DND-41 (cell line): ENCODE data around the gene CFAP77.

Source experiments
- CTCF ChIP-seq: IDR thresholded peaks from 2 replicates; pipeline ENCODE4 v1.5.1; 2012; ENCODE audit warnings: borderline replicate concordance, low read length, moderate library complexity, mild to moderate bottlenecking; ENCODE audit not compliant: poor library complexity, severe bottlenecking; ENCODE audit errors: extremely low read depth
- EZH2 ChIP-seq: IDR thresholded peaks from 3 replicates; pipeline ENCODE4 v1.6.1; 2012; ENCODE audit warnings: borderline replicate concordance, low read depth, mild to moderate bottlenecking, moderate library complexity, low read length, inconsistent platforms; ENCODE audit not compliant: severe bottlenecking

- no peak for TF ChIP-seq CTCF
- no peak for TF ChIP-seq EZH2
Observed at GRCh38 chr9:132564526-132564925, 154.5 kb downstream of the CFAP77 start.
